ENCODE results near the gene XKR3. TPM values are rescaled to one million over a fixed set of nuclear protein-coding genes. Genes with fewer than 3 reads are reported as not detected.
"Not testable (repeated sequence)": the region's sequence is repeated elsewhere in the genome, so short reads cannot be mapped to it uniquely, and the experiment has no call there.

XKR3 gene
- total and polyA plus RNA-seq, 2 experiments from 2014 or later = not detected

DNA sequence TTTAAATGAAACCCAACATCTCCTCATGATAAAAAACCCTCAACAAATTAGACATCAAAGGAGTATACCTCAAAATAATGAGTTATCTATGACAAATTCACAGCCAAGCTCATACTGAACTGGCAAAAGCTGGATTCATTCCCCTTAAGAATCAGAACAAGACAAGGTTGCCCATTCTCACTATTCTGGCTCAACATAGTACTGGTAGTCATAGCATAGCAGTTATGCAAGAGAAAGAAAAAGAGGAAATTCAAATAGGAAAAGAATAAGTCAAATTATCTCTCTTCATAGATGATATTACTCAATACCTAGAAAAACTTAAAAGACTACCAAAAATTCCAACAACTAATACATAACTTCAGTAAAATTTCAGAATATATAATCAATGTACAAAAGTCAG lies 29.4 kb upstream of the XKR3 start:
- Histone ChIP-seq H3K4me1 (ENCODE audit: insufficient read depth) (no peaks in the 10 kb centered on the region; the same call in 1 of the 2 replicates), H3K4me3 (no peak overlapping the region), H3K36me3 (ENCODE audit: insufficient read depth) (no peaks in the 10 kb centered on the region), H3F3A (replicated peaks; ENCODE audit: low read depth) (no peaks in the 10 kb centered on the region), H3K27me3 (ENCODE audit: insufficient read depth) (no peaks in the 10 kb centered on the region), H2AFZ (no peak overlapping the region), H3K79me2 (replicated peaks; ENCODE audit: insufficient read depth) (no peaks in the 10 kb centered on the region), H4K20me1 (replicated peaks; ENCODE audit: insufficient read depth) (no peaks in the 10 kb centered on the region), H3K9me2 (ENCODE audit: insufficient read depth) (no peaks in the 10 kb centered on the region), H3K27ac (ENCODE audit: low read depth) (no peak overlapping the region; the same call in 1 of the 2 replicates), H3K4me2 (no peak overlapping the region)
- H3K27me3 Mint-ChIP-seq (ENCODE audit: insufficient read depth, low read depth, poor library complexity) = peaks cover 2% of the 10 kb centered on the region
- 0 out of 3 replicates have a peak, but pooled peaks cover 7% of the 10 kb centered on the region for H3K36me3 Mint-ChIP-seq (ENCODE audit: low read depth)
- ATAC-seq (no peak), DNase-seq (ENCODE audit: low spot score) (no peak)
- peaks cover 66% of the 10 kb centered on the region for H3K9me3 Mint-ChIP-seq
- H3K4me1 Mint-ChIP-seq = no peaks in the 10 kb centered on the region
- no peak overlapping the region for H3K4me3 Mint-ChIP-seq
- TF ChIP-seq EZH2 (IDR thresholded peaks at IDR 0.05; ENCODE audit: low read depth, unreplicated experiment) = no peak
- no peak for TF ChIP-seq ZNF114 (CRISPR knock-in tag; IDR thresholded peaks at IDR 0.05)
- TF ChIP-seq, protein P1, sequence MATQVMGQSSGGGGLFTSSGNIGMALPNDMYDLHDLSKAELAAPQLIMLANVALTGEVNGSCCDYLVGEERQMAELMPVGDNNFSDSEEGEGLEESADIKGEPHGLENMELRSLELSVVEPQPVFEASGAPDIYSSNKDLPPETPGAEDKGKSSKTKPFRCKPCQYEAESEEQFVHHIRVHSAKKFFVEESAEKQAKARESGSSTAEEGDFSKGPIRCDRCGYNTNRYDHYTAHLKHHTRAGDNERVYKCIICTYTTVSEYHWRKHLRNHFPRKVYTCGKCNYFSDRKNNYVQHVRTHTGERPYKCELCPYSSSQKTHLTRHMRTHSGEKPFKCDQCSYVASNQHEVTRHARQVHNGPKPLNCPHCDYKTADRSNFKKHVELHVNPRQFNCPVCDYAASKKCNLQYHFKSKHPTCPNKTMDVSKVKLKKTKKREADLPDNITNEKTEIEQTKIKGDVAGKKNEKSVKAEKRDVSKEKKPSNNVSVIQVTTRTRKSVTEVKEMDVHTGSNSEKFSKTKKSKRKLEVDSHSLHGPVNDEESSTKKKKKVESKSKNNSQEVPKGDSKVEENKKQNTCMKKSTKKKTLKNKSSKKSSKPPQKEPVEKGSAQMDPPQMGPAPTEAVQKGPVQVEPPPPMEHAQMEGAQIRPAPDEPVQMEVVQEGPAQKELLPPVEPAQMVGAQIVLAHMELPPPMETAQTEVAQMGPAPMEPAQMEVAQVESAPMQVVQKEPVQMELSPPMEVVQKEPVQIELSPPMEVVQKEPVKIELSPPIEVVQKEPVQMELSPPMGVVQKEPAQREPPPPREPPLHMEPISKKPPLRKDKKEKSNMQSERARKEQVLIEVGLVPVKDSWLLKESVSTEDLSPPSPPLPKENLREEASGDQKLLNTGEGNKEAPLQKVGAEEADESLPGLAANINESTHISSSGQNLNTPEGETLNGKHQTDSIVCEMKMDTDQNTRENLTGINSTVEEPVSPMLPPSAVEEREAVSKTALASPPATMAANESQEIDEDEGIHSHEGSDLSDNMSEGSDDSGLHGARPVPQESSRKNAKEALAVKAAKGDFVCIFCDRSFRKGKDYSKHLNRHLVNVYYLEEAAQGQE (IDR thresholded peaks at IDR 0.05; ENCODE audit: unreplicated experiment) = no peak
- no peak for TF ChIP-seq STAT1 (IDR thresholded peaks at IDR 0.05; ENCODE audit: unreplicated experiment)
- TF ChIP-seq, protein P2, sequence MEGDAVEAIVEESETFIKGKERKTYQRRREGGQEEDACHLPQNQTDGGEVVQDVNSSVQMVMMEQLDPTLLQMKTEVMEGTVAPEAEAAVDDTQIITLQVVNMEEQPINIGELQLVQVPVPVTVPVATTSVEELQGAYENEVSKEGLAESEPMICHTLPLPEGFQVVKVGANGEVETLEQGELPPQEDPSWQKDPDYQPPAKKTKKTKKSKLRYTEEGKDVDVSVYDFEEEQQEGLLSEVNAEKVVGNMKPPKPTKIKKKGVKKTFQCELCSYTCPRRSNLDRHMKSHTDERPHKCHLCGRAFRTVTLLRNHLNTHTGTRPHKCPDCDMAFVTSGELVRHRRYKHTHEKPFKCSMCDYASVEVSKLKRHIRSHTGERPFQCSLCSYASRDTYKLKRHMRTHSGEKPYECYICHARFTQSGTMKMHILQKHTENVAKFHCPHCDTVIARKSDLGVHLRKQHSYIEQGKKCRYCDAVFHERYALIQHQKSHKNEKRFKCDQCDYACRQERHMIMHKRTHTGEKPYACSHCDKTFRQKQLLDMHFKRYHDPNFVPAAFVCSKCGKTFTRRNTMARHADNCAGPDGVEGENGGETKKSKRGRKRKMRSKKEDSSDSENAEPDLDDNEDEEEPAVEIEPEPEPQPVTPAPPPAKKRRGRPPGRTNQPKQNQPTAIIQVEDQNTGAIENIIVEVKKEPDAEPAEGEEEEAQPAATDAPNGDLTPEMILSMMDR (conservative IDR thresholded peaks at IDR 0.05; ENCODE audit: low read depth in 2 of 2) = no peak
- TF ChIP-seq POLR2AphosphoS5 (IDR thresholded peaks at IDR 0.05; ENCODE audit: low read depth) = no peak
- TF ChIP-seq JUNB (IDR thresholded peaks at IDR 0.05; ENCODE audit: unreplicated experiment) = no peak
- no peak for TF ChIP-seq EZH2phosphoT487 (IDR thresholded peaks at IDR 0.05; ENCODE audit: unreplicated experiment)
- no peak for TF ChIP-seq CREB1 (CRISPR knock-in tag; IDR thresholded peaks at IDR 0.05; ENCODE audit: low read depth)
- TF ChIP-seq, protein P3, sequence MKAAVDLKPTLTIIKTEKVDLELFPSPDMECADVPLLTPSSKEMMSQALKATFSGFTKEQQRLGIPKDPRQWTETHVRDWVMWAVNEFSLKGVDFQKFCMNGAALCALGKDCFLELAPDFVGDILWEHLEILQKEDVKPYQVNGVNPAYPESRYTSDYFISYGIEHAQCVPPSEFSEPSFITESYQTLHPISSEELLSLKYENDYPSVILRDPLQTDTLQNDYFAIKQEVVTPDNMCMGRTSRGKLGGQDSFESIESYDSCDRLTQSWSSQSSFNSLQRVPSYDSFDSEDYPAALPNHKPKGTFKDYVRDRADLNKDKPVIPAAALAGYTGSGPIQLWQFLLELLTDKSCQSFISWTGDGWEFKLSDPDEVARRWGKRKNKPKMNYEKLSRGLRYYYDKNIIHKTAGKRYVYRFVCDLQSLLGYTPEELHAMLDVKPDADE (IDR thresholded peaks at IDR 0.05) = no peak
- no peak overlapping the region for H3K27ac Mint-ChIP-seq

DNA sequence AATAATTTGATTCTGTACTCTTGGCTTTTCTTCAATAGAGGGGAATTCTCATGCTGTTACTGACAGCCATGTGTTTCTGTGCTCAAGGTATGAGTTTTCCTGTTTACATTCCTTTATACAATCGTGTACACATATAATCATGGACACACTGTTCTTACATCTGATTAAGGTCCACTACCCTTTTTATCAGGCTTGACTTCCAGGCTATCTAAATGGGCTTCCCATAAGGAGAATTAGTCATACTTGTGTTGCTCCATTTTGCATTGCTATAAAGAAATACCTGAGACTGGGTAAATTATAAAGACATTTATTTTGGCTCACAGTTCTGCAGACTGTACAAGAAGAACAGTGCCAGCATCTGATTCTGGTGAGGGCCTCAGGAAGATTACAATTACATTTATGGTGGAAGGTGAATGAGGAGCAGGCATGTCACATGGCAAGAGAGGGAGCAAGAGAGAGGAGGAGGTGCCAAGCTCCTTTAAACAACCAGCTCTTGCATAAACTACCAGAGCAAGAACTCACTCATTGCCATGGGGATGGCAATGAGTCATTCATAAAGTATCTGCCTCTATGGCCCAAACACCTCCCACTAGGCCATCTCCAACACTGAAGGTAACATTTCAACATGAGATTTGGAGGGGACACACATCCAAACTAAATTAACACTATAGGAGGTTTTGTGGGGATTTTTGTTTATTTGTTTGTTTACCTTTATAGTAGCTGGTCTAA lies 26.2 kb upstream of the XKR3 start:
- H2AFZ ChIP-seq = 0 out of 2 replicates have a peak overlapping the region, but pooled peaks have one; percentile 48
- H3K27ac Mint-ChIP-seq; H3K4me1 Mint-ChIP-seq; H3K36me3 Mint-ChIP-seq (ENCODE audit: low read depth); H3K27me3 ChIP-seq (ENCODE audit: insufficient read depth); H3K4me2 ChIP-seq; H3K79me2 ChIP-seq (replicated peaks; ENCODE audit: insufficient read depth); H3K9me2 ChIP-seq (ENCODE audit: insufficient read depth); H4K20me1 ChIP-seq (replicated peaks; ENCODE audit: insufficient read depth); H3K27me3 Mint-ChIP-seq (ENCODE audit: insufficient read depth, low read depth, poor library complexity); H3K4me3 ChIP-seq; ATAC-seq; H3K36me3 ChIP-seq (ENCODE audit: insufficient read depth); H3K27ac ChIP-seq (ENCODE audit: low read depth); H3K4me1 ChIP-seq (ENCODE audit: insufficient read depth); H3K4me3 Mint-ChIP-seq; H3F3A ChIP-seq (replicated peaks; ENCODE audit: low read depth): not testable (repeated sequence)
- DNase-seq (ENCODE audit: low spot score) = peak; percentile 44
- H3K9me3 Mint-ChIP-seq = peaks cover 60% of the 10 kb centered on the region

Measured in GM23338 (cell line).